PC-3 (cell line): ENCODE data around the gene DISP3. TPM values are rescaled to one million over a fixed set of nuclear protein-coding genes. Genes with fewer than 3 reads are reported as not detected.

Source experiments
- ATAC-seq: fragments of 200-7000 bp; cut with Tn5 transposase; 2 replicates; pipeline ENCODE4 v1.9.1; 2020; ENCODE audit warnings: mild to moderate bottlenecking, moderate library complexity
- BruUV-seq: library from RNA; stranded (reverse); fragments of 400-500 nt; replicated peaks from 2 replicates; lab custom pipeline; 2021; lab: Mats Ljungman, UMichigan
- CTCF ChIA-PET: fragments of 300-600 bp; sonication (Branson Sonifier 250); formaldehyde crosslinking; loops from one replicate; lab custom pipeline; 2022; ENCODE audit warnings: antibody characterized with exemption; lab: Charles Lee
- POLR2A ChIA-PET: fragments of 300-600 bp; sonication (Branson Sonifier 250); formaldehyde crosslinking; loops from one replicate; lab custom pipeline; 2022; ENCODE audit warnings: antibody characterized with exemption; ENCODE audit not compliant: unreplicated experiment; lab: Charles Lee
- DNase-seq: peaks from one replicate; pipeline ENCODE4 v3.0.0-alpha.2; 2015
- H2AFZ ChIP-seq: fragments of 300-600 bp; sonication (generic); 2 replicates; pipeline ENCODE4 v1.6.0; 2016; ENCODE audit warnings: antibody characterized with exemption, low read length
- H3F3A ChIP-seq: fragments of 300-600 bp; sonication (generic); one replicate; pipeline ENCODE4 v1.6.0; 2017; ENCODE audit warnings: antibody characterized with exemption, low read length, control low read depth, mild to moderate bottlenecking; ENCODE audit not compliant: unreplicated experiment
- H3K27ac ChIP-seq: fragments of 300-600 bp; sonication (generic); 2 replicates; pipeline ENCODE4 v1.5.1; 2016; ENCODE audit warnings: mild to moderate bottlenecking, low read length
- H3K27me3 ChIP-seq: fragments of 300-600 bp; sonication (generic); 2 replicates; pipeline ENCODE4 v1.6.1; 2016; ENCODE audit warnings: low read length, mixed read lengths
- H3K36me3 ChIP-seq: fragments of 300-600 bp; sonication (generic); 2 replicates; pipeline ENCODE4 v1.6.1; 2016; ENCODE audit warnings: low read depth, mixed run types, low read length, mixed read lengths
- H3K4me1 ChIP-seq: fragments of 300-600 bp; sonication (generic); 2 replicates; pipeline ENCODE4 v1.5.1; 2016; ENCODE audit warnings: low read length; ENCODE audit not compliant: insufficient read depth
- H3K4me2 ChIP-seq: fragments of 300-600 bp; sonication (generic); 2 replicates; pipeline ENCODE4 v1.6.0; 2016; ENCODE audit warnings: low read length
- H3K4me3 ChIP-seq: fragments of 300-600 bp; sonication (generic); 2 replicates; pipeline ENCODE4 v1.5.1; 2016; ENCODE audit warnings: mild to moderate bottlenecking, low read length, mixed read lengths
- H3K79me2 ChIP-seq: fragments of 300-600 bp; sonication (generic); 2 replicates; pipeline ENCODE4 v1.6.1; 2017; ENCODE audit warnings: low read length, mixed read lengths
- H3K9ac ChIP-seq: fragments of 300-600 bp; sonication (generic); 2 replicates; pipeline ENCODE4 v1.6.0; 2016; ENCODE audit warnings: mild to moderate bottlenecking, low read length
- H3K9me2 ChIP-seq: fragments of 300-600 bp; sonication (generic); replicated peaks from 2 replicates; pipeline ENCODE4 v1.6.1; 2016; ENCODE audit warnings: mixed run types, low read length, mixed read lengths
- H3K9me3 ChIP-seq: fragments of 300-600 bp; sonication (generic); 2 replicates; pipeline ENCODE4 v1.6.1; 2016; ENCODE audit warnings: low read length, mixed read lengths
- H4K20me1 ChIP-seq: fragments of 300-600 bp; sonication (generic); 2 replicates; pipeline ENCODE4 v1.6.1; 2016; ENCODE audit warnings: low read length, mixed read lengths
- EZH2 ChIP-seq: fragments of 300-600 bp; sonication (generic); IDR thresholded peaks from one replicate; pipeline ENCODE4 v1.6.1; 2017; ENCODE audit warnings: antibody characterized with exemption, mild to moderate bottlenecking, low read length; ENCODE audit not compliant: unreplicated experiment
- EZH2phosphoT487 ChIP-seq: fragments of 300-600 bp; sonication (generic); IDR thresholded peaks from 2 replicates; pipeline ENCODE4 v1.6.1; 2018; ENCODE audit warnings: mild to moderate bottlenecking, antibody characterized with exemption, low read length, borderline replicate concordance
- intact Hi-C: fragments of 100-400 bp; cut with micrococcal nuclease; formaldehyde crosslinking; loops from 2 replicates; pipeline ENCODE4 v1.9.0; 2023
- total RNA-seq: library from RNA; depleted of rRNA; stranded (reverse); fragments of >200 nt; gene quantifications from 2 replicates; pipeline ENCODE4 v1.2.3, GENCODE V29; 2014
- TF ChIP-seq, protein P1 (sequence below): fragments of 300-600 bp; sonication (generic); conservative IDR thresholded peaks from 2 replicates; pipeline ENCODE4 v1.5.1; 2017; ENCODE audit warnings: antibody characterized with exemption, low read depth, mild to moderate bottlenecking, low read length

The DISP3 gene
- total RNA-seq, 1 experiment from 2014 or later: 0.40 TPM

DNA sequence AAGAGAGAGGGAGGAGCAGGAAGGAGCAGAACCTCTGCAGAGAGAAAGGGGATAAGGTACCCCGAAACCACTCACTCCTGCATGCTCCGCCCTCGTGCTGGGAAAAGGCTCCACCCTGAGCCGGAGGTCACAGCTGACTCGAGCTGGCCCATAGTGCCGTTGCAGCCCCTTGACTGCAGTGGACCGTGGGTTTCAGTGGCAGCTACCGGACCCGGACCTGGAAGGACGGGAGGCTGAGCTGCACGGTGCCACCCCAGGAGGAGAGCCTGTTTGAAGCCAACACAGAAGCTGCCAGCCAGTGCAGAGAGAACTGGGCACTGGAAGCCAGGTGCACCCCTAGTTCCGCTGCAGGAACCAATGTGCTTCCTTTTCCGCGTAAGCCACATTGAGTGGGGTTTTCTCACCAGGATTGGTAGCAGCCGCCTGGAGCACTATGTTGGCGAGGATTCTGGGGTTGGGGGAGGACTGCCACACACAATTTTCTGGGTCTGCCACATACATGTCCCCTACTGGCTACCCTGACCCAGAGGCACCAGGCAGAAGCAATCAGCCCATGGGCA is 91.9 kb downstream of the DISP3 start:
- Histone ChIP-seq H4K20me1 (no peaks in the 10 kb centered on the region), H3K79me2 (no peaks in the 10 kb centered on the region), H3K4me2 (no peak overlapping the region), H3K9me3 (no peaks in the 10 kb centered on the region), H3K27ac (no peak overlapping the region), H3F3A (no peaks in the 10 kb centered on the region), H3K4me1 (no peaks in the 10 kb centered on the region), H3K9ac (no peak overlapping the region), H2AFZ (no peak overlapping the region), H3K27me3 (peaks cover 11% of the 10 kb centered on the region), H3K9me2 (no peaks in the 10 kb centered on the region), H3K4me3 (no peak overlapping the region), H3K36me3 (no peaks in the 10 kb centered on the region)
- POLR2A ChIA-PET: no interaction called here
- intact Hi-C loops: no loop called here
- CTCF ChIA-PET: interaction anchor here (1.2 kb wide), 1 partner anchor 540 kb away, joined by 3 read pairs; no protein-coding TSS in a partner anchor
- BruUV-seq: no TSS peak
- ATAC-seq (no peak), DNase-seq (no peak)
- TF ChIP-seq, protein P1, sequence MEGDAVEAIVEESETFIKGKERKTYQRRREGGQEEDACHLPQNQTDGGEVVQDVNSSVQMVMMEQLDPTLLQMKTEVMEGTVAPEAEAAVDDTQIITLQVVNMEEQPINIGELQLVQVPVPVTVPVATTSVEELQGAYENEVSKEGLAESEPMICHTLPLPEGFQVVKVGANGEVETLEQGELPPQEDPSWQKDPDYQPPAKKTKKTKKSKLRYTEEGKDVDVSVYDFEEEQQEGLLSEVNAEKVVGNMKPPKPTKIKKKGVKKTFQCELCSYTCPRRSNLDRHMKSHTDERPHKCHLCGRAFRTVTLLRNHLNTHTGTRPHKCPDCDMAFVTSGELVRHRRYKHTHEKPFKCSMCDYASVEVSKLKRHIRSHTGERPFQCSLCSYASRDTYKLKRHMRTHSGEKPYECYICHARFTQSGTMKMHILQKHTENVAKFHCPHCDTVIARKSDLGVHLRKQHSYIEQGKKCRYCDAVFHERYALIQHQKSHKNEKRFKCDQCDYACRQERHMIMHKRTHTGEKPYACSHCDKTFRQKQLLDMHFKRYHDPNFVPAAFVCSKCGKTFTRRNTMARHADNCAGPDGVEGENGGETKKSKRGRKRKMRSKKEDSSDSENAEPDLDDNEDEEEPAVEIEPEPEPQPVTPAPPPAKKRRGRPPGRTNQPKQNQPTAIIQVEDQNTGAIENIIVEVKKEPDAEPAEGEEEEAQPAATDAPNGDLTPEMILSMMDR: no peak
- no peak for TF ChIP-seq EZH2phosphoT487
- TF ChIP-seq EZH2: no peak

DNA sequence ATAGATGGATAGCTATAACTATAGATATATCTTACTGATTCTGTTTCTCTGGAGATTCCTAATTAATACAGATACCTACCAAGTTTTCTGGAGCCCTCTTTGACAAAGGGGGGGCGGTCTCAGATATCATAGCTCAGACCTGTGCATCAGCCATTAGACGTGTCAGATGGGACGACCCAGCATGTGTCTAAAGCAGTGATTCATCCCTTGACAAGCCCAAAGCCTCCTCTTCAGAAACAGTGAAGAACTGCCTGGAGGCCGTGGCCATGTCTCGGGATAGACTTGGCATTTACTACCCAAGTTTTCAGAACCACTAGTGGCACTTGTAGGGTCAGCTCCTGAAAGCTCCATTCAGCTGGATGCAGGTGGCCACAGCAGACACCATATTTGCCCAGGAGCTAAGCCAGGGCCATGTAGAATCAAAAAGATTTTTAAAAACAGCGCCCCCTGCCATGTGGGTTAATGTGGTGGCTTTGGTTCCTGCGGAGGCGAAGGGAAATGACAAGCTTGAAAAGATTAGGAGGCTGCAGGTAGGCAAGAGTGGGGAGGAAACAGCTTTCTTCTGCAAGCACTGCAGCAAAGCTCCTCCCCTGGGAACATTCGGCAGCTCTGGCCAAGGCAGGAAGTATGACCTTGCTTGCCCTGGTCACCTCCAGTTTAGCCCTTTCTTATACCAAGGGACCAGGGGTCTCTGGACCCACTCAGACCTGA is 93.1 kb downstream of the DISP3 start:
- ATAC-seq: no peak
- TF ChIP-seq EZH2 (no peak), EZH2phosphoT487 (no peak)
- TF ChIP-seq, protein P1: peak; percentile 51
- no peaks in the 10 kb centered on the region for H3K36me3 ChIP-seq
- no peak overlapping the region for H3K9ac ChIP-seq
- no peaks in the 10 kb centered on the region for H3K79me2 ChIP-seq
- no peak for DNase-seq
- intact Hi-C loops: no loop called here
- BruUV-seq: no TSS peak
- no peaks in the 10 kb centered on the region for H4K20me1 ChIP-seq
- H2AFZ ChIP-seq: no peak overlapping the region
- POLR2A ChIA-PET: no interaction called here
- H3K4me3 ChIP-seq: no peak overlapping the region
- H3K27ac ChIP-seq: no peak overlapping the region
- H3K4me2 ChIP-seq: no peak overlapping the region
- CTCF ChIA-PET: no interaction called here
- H3K9me3 ChIP-seq: no peaks in the 10 kb centered on the region
- no peaks in the 10 kb centered on the region for H3K9me2 ChIP-seq
- no peaks in the 10 kb centered on the region for H3F3A ChIP-seq
- H3K4me1 ChIP-seq: no peaks in the 10 kb centered on the region
- H3K27me3 ChIP-seq: peaks cover 5% of the 10 kb centered on the region

DNA sequence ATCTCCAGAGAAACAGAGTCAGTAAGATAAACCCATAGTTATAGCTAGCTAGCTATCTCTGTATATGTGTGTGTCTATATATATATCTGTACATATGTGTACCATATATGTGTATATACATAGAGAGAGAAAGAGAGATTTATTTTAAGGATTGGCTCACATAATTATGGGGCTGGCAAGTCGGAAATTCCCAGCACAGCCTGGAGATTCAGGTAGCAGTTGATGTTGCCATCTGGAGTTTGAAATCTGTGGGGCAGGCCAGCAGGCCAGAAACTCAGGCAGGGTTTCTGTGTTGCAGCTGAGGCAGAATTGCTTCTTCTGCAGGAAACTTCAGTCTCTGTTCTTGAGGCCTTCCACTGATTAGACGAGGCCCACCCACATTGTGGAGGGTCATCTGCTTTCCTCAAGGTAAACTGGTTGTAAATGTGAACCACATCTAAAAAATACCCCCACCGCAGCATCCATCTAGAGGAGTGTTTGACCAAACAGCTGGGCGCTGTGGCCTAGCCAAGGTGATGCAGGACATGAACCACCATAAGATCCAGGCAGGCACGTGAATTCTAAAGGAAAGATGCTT is 94.2 kb downstream of the DISP3 start:
- H3K9ac ChIP-seq: no peak overlapping the region
- no peak overlapping the region for H3K27ac ChIP-seq
- intact Hi-C loops: no loop called here
- H3K36me3 ChIP-seq: no peaks in the 10 kb centered on the region
- H3F3A ChIP-seq: no peaks in the 10 kb centered on the region
- no peaks in the 10 kb centered on the region for H3K4me1 ChIP-seq
- no peaks in the 10 kb centered on the region for H3K79me2 ChIP-seq
- no peaks in the 10 kb centered on the region for H4K20me1 ChIP-seq
- ChIA-PET CTCF (no interaction called here), POLR2A (no interaction called here)
- TF ChIP-seq EZH2 (no peak), EZH2phosphoT487 (no peak)
- TF ChIP-seq, protein P1: no peak
- no TSS peak for BruUV-seq
- ATAC-seq (no peak), DNase-seq (no peak)
- no peaks in the 10 kb centered on the region for H3K9me2 ChIP-seq
- no peaks in the 10 kb centered on the region for H3K9me3 ChIP-seq
- no peak overlapping the region for H2AFZ ChIP-seq
- H3K4me2 ChIP-seq: no peak overlapping the region
- no peak overlapping the region for H3K4me3 ChIP-seq
- peaks cover 14% of the 10 kb centered on the region for H3K27me3 ChIP-seq
